Mesodermal cell (in vitro differentiated cells): ENCODE results near the gene EPB41L5.
A peak's percentile ranks its signal among the peaks of the same experiment; 100 is the strongest.

Experiments used
- H3K27ac ChIP-seq: 2 replicates; pipeline ENCODE4 v1.7.0; 2013; ENCODE audit warnings: mild to moderate bottlenecking, low read depth, low read length, moderate library complexity; ENCODE audit not compliant: severe bottlenecking
- H3K36me3 ChIP-seq: 2 replicates; pipeline ENCODE4 v1.7.1; 2013; ENCODE audit warnings: mild to moderate bottlenecking, low read length, moderate library complexity; ENCODE audit not compliant: control insufficient read depth, insufficient read depth
- H3K4me1 ChIP-seq: one replicate; pipeline ENCODE4 v1.7.1; 2013; ENCODE audit warnings: mild to moderate bottlenecking, low read length; ENCODE audit not compliant: insufficient read depth, control insufficient read depth, poor library complexity, severe bottlenecking
- H3K4me3 ChIP-seq: 2 replicates; pipeline ENCODE4 v1.7.0; 2013; ENCODE audit warnings: low read length, control low read depth, mild to moderate bottlenecking; ENCODE audit not compliant: insufficient read depth, poor library complexity, severe bottlenecking; ENCODE audit errors: extremely low read depth
- H3K9me3 ChIP-seq: 2 replicates; pipeline ENCODE4 v1.7.1; 2013; ENCODE audit warnings: mild to moderate bottlenecking, low read length, moderate library complexity; ENCODE audit not compliant: control insufficient read depth
- WGBS, 2 experiments: methylation state at CpG; one replicate each; pipeline ENCODE4 v1.1.5; 2013; ENCODE audit warnings: missing lambda C conversion rate in 2 of 2; ENCODE audit not compliant: insufficient coverage in 2 of 2; 5-methylcytosine and 5-hydroxymethylcytosine counted together

Gene EPB41L5

GRCh38 chr2:120218181-120218580 is 205.3 kb downstream of the EPB41L5 start:
- Histone ChIP-seq H3K27ac (no peak overlapping the region), H3K36me3 (peaks cover 13% of the 10 kb centered on the region), H3K9me3 (peaks cover 8% of the 10 kb centered on the region), H3K4me1 (no peaks in the 10 kb centered on the region), H3K4me3 (no peak overlapping the region)
- WGBS, 2 experiments, result 82 to 94% methylated on average over 2 to 4 of the region's 5 CpGs

GRCh38 chr2:120219291-120219690 is 206.4 kb downstream of the EPB41L5 start:
- H3K9me3 ChIP-seq, result peaks cover 8% of the 10 kb centered on the region
- H3K4me3 ChIP-seq, result no peak overlapping the region
- H3K36me3 ChIP-seq, result peaks cover 13% of the 10 kb centered on the region
- H3K4me1 ChIP-seq, result no peaks in the 10 kb centered on the region
- no peak overlapping the region for H3K27ac ChIP-seq
- WGBS, 2 experiments, result 100% methylated on average over 4 of the region's 5 CpGs; no CpG with 5 or more reads in 1 of the 2 experiments

- no peak overlapping the region for H3K4me3 ChIP-seq
- WGBS, 2 experiments, result 95 to 100% methylated on average over 1 to 4 of the region's 5 CpGs
- H3K9me3 ChIP-seq, result peaks cover 8% of the 10 kb centered on the region
- no peak overlapping the region for H3K27ac ChIP-seq
- H3K4me1 ChIP-seq, result no peaks in the 10 kb centered on the region
- H3K36me3 ChIP-seq, result peaks cover 13% of the 10 kb centered on the region
Measured at GRCh38 chr2:120219766-120220165, 206.9 kb downstream of the EPB41L5 start.

GRCh38 chr2:120220756-120221155 is 207.9 kb downstream of the EPB41L5 start:
- WGBS, 2 experiments, result 81 to 93% methylated on average over 1 to 2 of the region's 2 CpGs
- no peak overlapping the region for H3K27ac ChIP-seq
- H3K36me3 ChIP-seq, result peaks cover 13% of the 10 kb centered on the region
- peaks cover 8% of the 10 kb centered on the region for H3K9me3 ChIP-seq
- no peak overlapping the region for H3K4me3 ChIP-seq
- no peaks in the 10 kb centered on the region for H3K4me1 ChIP-seq

GRCh38 chr2:120221616-120222015 is 208.7 kb downstream of the EPB41L5 start:
- Histone ChIP-seq H3K4me3 (no peak overlapping the region), H3K27ac (no peak overlapping the region), H3K36me3 (peaks cover 13% of the 10 kb centered on the region), H3K4me1 (no peaks in the 10 kb centered on the region), H3K9me3 (peaks cover 8% of the 10 kb centered on the region)
- 96 to 98% methylated on average over 6 to 8 of the region's 8 CpGs for WGBS, 2 experiments

GRCh38 chr2:120222186-120223033 is 209.5 kb downstream of the EPB41L5 start:
- peaks cover 13% of the 10 kb centered on the region for H3K36me3 ChIP-seq
- WGBS, 2 experiments, result 83 to 87% methylated on average over 43 to 48 of the region's 49 CpGs
- peak overlapping the region; percentile 55 for H3K4me3 ChIP-seq
- H3K9me3 ChIP-seq, result peaks cover 8% of the 10 kb centered on the region
- no peak overlapping the region for H3K27ac ChIP-seq
- H3K4me1 ChIP-seq, result no peaks in the 10 kb centered on the region

GRCh38 chr2:120223034-120223912 is 210.4 kb downstream of the EPB41L5 start, which contains the start of gene TMEM185B:
Gene TMEM185B (minus strand): TSS chr2:120223400. CDS start chr2:120222976, 424 bp downstream.
- Histone ChIP-seq H3K36me3 (peaks cover 13% of the 10 kb centered on the region), H3K4me1 (no peaks in the 10 kb centered on the region), H3K27ac (peak within 1 kb of the TSS; percentile 59), H3K9me3 (peaks cover 8% of the 10 kb centered on the region), H3K4me3 (peak within 1 kb of the TSS; percentile 55)
- WGBS, 2 experiments, result 4% methylated on average over 98 of the region's 108 CpGs

GRCh38 chr2:120224256-120224655 is 211.4 kb downstream of the EPB41L5 start:
- Histone ChIP-seq H3K9me3 (peaks cover 8% of the 10 kb centered on the region), H3K4me3 (no peak overlapping the region), H3K27ac (no peak overlapping the region), H3K4me1 (no peaks in the 10 kb centered on the region), H3K36me3 (peaks cover 13% of the 10 kb centered on the region)
- 90 to 100% methylated on average over 7 to 11 of the region's 13 CpGs for WGBS, 2 experiments

GRCh38 chr2:120224735-120225548 is 212.1 kb downstream of the EPB41L5 start:
- Histone ChIP-seq H3K4me3 (no peak overlapping the region), H3K4me1 (no peaks in the 10 kb centered on the region), H3K27ac (no peak overlapping the region), H3K9me3 (peaks cover 8% of the 10 kb centered on the region), H3K36me3 (peaks cover 13% of the 10 kb centered on the region)
- WGBS, 2 experiments, result 91 to 97% methylated on average over 7 of the region's 9 CpGs

GRCh38 chr2:120225549-120226065 is 212.7 kb downstream of the EPB41L5 start:
- H3K4me1 ChIP-seq, result no peaks in the 10 kb centered on the region
- H3K4me3 ChIP-seq, result no peak overlapping the region
- peaks cover 8% of the 10 kb centered on the region for H3K9me3 ChIP-seq
- H3K36me3 ChIP-seq, result peaks cover 9% of the 10 kb centered on the region
- 85 to 90% methylated on average over 6 to 8 of the region's 9 CpGs for WGBS, 2 experiments
- H3K27ac ChIP-seq, result no peak overlapping the region
